Choroid plexus epithelial cell (primary cell): ENCODE results near the gene KCNC1.

Experiments used
- DNase-seq: peaks from one replicate; pipeline ENCODE4 v3.0.0-alpha.2; 2010; ENCODE audit warnings: low read depth
- H3K4me3 ChIP-seq: 2 replicates; pipeline ENCODE4 v1.5.1; 2011; ENCODE audit warnings: low read depth, mild to moderate bottlenecking, control low read depth, low read length, moderate library complexity
- TF ChIP-seq, protein P1 (sequence below): conservative IDR thresholded peaks from 2 replicates; pipeline ENCODE4 v1.5.1; 2011; ENCODE audit warnings: low read depth, mild to moderate bottlenecking, control low read depth, inconsistent platforms, low read length, moderate library complexity

Gene KCNC1

DNA sequence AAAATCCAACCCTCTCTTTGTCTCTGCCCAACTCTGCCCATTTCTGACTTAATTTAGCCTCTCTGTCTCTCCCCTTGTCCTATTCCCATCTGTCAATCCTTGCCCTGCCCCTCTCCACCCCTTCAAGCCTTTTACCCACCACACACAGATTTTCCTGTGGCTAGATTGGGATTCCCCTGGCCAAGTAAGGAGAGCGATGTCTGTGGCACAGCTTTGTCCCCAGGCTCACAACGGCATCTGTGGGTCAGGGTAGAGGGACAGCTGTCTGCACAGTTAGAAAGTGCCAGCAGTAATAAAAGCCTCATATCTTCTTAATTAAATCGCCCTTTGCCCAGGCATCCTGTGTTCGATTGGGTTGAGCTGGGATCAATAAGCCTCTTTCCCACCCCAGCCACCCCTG, 1.3 kb upstream of the KCNC1 start:
- TF ChIP-seq, protein P1, sequence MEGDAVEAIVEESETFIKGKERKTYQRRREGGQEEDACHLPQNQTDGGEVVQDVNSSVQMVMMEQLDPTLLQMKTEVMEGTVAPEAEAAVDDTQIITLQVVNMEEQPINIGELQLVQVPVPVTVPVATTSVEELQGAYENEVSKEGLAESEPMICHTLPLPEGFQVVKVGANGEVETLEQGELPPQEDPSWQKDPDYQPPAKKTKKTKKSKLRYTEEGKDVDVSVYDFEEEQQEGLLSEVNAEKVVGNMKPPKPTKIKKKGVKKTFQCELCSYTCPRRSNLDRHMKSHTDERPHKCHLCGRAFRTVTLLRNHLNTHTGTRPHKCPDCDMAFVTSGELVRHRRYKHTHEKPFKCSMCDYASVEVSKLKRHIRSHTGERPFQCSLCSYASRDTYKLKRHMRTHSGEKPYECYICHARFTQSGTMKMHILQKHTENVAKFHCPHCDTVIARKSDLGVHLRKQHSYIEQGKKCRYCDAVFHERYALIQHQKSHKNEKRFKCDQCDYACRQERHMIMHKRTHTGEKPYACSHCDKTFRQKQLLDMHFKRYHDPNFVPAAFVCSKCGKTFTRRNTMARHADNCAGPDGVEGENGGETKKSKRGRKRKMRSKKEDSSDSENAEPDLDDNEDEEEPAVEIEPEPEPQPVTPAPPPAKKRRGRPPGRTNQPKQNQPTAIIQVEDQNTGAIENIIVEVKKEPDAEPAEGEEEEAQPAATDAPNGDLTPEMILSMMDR: no peak
- no peak for DNase-seq
- no peak overlapping the region for H3K4me3 ChIP-seq

- TF ChIP-seq, protein P1: no peak
- DNase-seq: peak; percentile 77
- H3K4me3 ChIP-seq: peak overlapping the region; percentile 37
Measured at GRCh38 chr11:17734986-17735817, 621 bp downstream of the KCNC1 start.

- TF ChIP-seq, protein P1: no peak
- H3K4me3 ChIP-seq: no peak overlapping the region
- DNase-seq: no peak
Measured at GRCh38 chr11:17735818-17736578, 1.4 kb downstream of the KCNC1 start.

- DNase-seq: no peak
- TF ChIP-seq, protein P1: no peak
- no peak overlapping the region for H3K4me3 ChIP-seq
Measured at GRCh38 chr11:17736579-17736893, 2.0 kb downstream of the KCNC1 start.

DNA sequence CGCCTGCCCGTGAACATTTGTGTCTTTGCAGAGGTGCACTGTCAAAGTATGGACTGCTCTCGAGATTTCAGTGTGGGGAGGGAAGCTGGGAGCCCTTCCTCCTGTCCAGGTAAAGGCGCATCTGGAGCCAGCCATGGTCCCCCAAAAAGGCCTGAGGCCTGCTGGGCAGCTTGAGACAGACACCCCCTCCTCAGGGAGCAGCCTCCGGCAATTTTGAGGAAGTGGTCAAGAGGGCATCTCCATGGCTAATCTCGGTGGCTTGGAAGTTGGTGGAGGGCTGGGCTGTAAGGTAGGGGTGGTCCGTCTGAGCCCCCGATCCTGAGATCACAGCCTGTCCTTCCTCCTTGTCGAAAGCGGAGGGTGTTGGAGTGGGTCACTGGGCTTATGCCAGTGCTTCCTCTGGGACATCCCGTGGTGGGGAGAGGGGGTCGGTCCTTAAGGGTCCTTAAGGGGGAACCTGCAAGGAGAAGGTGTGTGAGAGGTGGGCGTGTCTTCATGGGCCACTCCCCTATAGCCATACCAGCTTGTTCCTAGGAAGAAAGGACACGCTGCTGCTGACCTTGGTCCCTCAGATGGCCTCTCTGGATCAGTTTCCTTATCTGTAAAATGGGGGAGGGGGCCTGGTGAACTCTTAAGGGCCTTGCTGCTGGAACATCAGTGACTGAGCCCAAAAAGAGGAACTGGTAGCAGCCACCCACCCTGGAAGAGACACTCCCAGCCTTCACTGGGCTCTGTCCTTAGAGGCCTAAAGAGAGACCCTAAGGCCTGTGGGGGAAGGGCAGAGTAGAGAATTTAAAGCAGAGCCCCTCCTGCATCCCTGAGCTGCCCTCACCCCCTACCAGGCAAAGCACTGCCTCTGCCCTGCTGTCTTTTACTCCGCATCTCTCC, 2.6 kb downstream of the KCNC1 start:
- TF ChIP-seq, protein P1: no peak
- H3K4me3 ChIP-seq: no peak overlapping the region
- DNase-seq: no peak

DNA sequence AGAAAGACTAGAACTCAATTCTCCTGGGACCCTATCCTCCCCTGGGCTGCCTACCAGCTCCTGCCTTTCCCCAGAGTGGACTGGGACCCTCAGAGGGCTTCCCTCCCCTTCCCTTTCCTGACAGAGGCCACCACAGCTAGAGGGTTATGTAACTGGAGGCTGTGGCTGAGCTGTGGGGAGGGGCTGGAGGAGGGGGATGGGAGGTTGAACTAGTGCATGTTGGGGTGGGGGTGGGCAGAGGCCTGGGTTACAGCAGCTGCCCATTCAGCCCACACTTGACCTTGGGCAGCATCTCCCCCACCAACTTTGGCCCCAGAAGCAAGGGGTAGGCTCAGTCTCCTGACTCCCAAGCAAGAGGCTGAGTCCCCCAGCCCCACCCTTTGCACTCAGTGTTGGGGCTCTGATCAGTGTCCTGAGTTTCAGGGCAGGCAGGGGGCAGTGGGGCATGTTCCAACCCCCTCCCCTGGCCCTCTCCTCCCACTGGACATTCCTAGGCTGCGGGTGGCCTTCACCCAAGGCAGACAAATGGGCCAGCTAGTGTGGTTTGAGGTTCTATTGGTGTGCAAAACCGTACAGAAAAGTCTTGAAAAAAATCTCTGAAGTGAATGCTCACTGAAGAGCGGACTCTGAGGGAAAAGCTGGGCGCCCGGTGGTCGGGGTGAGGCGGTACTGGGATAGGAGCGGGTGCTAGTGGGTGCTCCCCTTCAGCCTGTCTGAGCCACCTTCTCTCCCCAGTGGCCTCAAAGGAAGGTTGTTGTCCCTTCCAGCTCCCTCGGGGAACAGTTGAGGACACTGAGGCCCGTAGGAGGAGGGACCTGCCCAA, 3.8 kb downstream of the KCNC1 start:
- H3K4me3 ChIP-seq: no peak overlapping the region
- TF ChIP-seq, protein P1: no peak
- DNase-seq: no peak
